Stomach (tissue), 9 donors: ENCODE results near the gene ARAP2. TPM values are rescaled to one million over a fixed set of nuclear protein-coding genes. Genes with fewer than 3 reads are reported as not detected.

Source experiments
- DNase-seq, 2 donors: peaks; one replicate each; pipeline versions ENCODE4 v3.0.0 to v3.0.0-alpha.2; 2013 to 2019
- H3K27ac ChIP-seq, 5 donors: fragments of 200-600 bp in 4 of 5; sonication (generic) in 4 of 5; one replicate each; pipeline ENCODE4 v1.5.1; 2013 to 2019; ENCODE audit warnings: mild to moderate bottlenecking in 1 of 5, moderate library complexity in 1 of 5
- H3K27me3 ChIP-seq, 3 donors: fragments of 200-600 bp; sonication (generic); one replicate each; pipeline ENCODE4 v1.5.1; 2017 to 2019; ENCODE audit warnings: mixed run types in 1 of 3
- H3K36me3 ChIP-seq, 4 donors: fragments of 200-600 bp; sonication (generic); 1 replicate in 3 of 4; 2 replicates in 1 of 4; pipeline ENCODE4 v1.5.1; 2016 to 2019
- H3K4me1 ChIP-seq, 4 donors: fragments of 200-600 bp; sonication (generic); one replicate each; pipeline ENCODE4 v1.5.1; 2016 to 2019
- H3K4me3 ChIP-seq, 4 donors: fragments of 200-600 bp; sonication (generic) in 3 of 4; one replicate each; pipeline ENCODE4 v1.5.1; 2016 to 2019; ENCODE audit warnings: mild to moderate bottlenecking in 1 of 4
- H3K9me3 ChIP-seq, 4 donors: fragments of 200-600 bp; sonication (generic); one replicate each; pipeline ENCODE4 v1.5.1; 2016 to 2019
- EP300 ChIP-seq: sonication (generic); formaldehyde crosslinking; IDR thresholded peaks from one replicate; pipeline ENCODE4 v1.6.1; 2017; ENCODE audit warnings: antibody characterized with exemption
- POLR2A ChIP-seq, 4 donors: fragments of 450-650 bp; IDR thresholded peaks; one replicate each; pipeline ENCODE4 v1.6.1; 2016; ENCODE audit warnings: antibody characterized with exemption in 4 of 4, control low read depth in 2 of 4, mild to moderate bottlenecking in 1 of 4, moderate library complexity in 1 of 4
- POLR2AphosphoS5 ChIP-seq, 3 donors: sonication (generic); formaldehyde crosslinking; IDR thresholded peaks; one replicate each; pipeline ENCODE4 v1.6.1; 2016; ENCODE audit warnings: antibody characterized with exemption in 3 of 3
- WGBS, 5 donors: extraction: QIAGEN DNeasy Blood & Tissue Kit in 3 of 5; methylation state at CpG; one replicate each; pipeline versions ENCODE4 v1.1.5 to v1.1.7; 2013 to 2018; 5-methylcytosine and 5-hydroxymethylcytosine counted together
- intact Hi-C: fragments of 100-400 bp; cut with DNase I; formaldehyde crosslinking; loops from one replicate; pipeline ENCODE4 v1.15.1; 2023; ENCODE audit warnings: low total_unique reads
- polyA plus RNA-seq, 3 donors: library from polyadenylated mRNA; stranded (reverse); fragments of 200-250 nt; gene quantifications; one replicate each; pipeline ENCODE4 v1.2.3, GENCODE V29; 2013
- total RNA-seq, 5 donors: library from RNA; depleted of rRNA; stranded (reverse); fragments of >200 nt; gene quantifications; one replicate each; pipeline versions ENCODE4 v1.1.0 to v1.2.3, GENCODE V29; 2014 to 2016
- TF ChIP-seq, protein P1 (sequence below), 7 experiments: fragments of 450-650 bp in 4 of 7; fragments of 200-600 bp in 3 of 7; sonication (generic) in 3 of 7; IDR thresholded peaks; one replicate each; pipeline ENCODE4 v1.5.1; 2016 to 2019; ENCODE audit warnings: antibody characterized with exemption in 7 of 7, control low read depth in 2 of 7, mild to moderate bottlenecking in 1 of 7
- donor health status: healthy with polysubstance abuse.
- donor health status: Bipolar disorder and iron deficiency.
- donor health status: healthy.

Gene ARAP2
- total and polyA plus RNA-seq, 8 donors: 2.2 to 69.4 (median 19.1) TPM

GRCh38 chr4:36277533-36277932 lies 33.2 kb upstream of the ARAP2 start:
- Histone ChIP-seq H3K36me3 (no peaks in the 10 kb centered on the region), H3K4me1 (no peaks in the 10 kb centered on the region), H3K27me3 (no peaks in the 10 kb centered on the region), H3K4me3 (no peak overlapping the region), H3K9me3 (no peaks in the 10 kb centered on the region), H3K27ac (no peak overlapping the region)
- intact Hi-C loops: no loop called here
- TF ChIP-seq EP300 (no peak), POLR2AphosphoS5 (IDR thresholded peaks at IDR 0.05) (no peak), POLR2A (IDR thresholded peaks at IDR 0.05) (no peak)
- TF ChIP-seq, protein P1, sequence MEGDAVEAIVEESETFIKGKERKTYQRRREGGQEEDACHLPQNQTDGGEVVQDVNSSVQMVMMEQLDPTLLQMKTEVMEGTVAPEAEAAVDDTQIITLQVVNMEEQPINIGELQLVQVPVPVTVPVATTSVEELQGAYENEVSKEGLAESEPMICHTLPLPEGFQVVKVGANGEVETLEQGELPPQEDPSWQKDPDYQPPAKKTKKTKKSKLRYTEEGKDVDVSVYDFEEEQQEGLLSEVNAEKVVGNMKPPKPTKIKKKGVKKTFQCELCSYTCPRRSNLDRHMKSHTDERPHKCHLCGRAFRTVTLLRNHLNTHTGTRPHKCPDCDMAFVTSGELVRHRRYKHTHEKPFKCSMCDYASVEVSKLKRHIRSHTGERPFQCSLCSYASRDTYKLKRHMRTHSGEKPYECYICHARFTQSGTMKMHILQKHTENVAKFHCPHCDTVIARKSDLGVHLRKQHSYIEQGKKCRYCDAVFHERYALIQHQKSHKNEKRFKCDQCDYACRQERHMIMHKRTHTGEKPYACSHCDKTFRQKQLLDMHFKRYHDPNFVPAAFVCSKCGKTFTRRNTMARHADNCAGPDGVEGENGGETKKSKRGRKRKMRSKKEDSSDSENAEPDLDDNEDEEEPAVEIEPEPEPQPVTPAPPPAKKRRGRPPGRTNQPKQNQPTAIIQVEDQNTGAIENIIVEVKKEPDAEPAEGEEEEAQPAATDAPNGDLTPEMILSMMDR (IDR thresholded peaks at IDR 0.05): no peak
- 69 to 79% (median 73%) methylated on average over 4 of the region's 4 CpGs for WGBS, 5 donors
- no peak for DNase-seq

DNA sequence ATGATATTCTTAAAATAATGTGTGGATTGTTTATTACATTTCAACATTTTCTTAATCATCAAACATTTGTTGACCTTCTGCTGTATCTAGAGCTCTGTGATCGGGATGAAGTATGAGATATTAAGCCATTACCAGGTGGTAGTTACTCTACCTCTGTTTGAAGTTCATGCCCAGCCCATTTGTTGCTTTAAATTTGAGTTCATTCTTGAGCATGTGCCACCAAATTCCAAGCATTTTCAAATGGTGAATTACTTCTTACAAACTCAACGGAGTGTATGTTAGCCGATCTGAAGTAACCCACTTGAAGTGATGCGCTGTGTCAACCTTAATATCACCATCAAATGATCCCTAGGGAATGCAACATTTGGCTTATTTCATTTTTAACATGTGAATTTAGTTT lies 29.8 kb upstream of the ARAP2 start:
- 73 to 82% (median 79%) methylated on average over 4 of the region's 4 CpGs for WGBS, 5 donors
- intact Hi-C loops: no loop called here
- Histone ChIP-seq H3K27ac (no peak overlapping the region), H3K4me3 (no peak overlapping the region), H3K27me3 (no peaks in the 10 kb centered on the region), H3K36me3 (no peaks in the 10 kb centered on the region), H3K4me1 (no peaks in the 10 kb centered on the region), H3K9me3 (no peaks in the 10 kb centered on the region)
- no peak for DNase-seq
- TF ChIP-seq EP300 (no peak), POLR2A (IDR thresholded peaks at IDR 0.05) (no peak), POLR2AphosphoS5 (IDR thresholded peaks at IDR 0.05) (no peak)
- TF ChIP-seq, protein P1 (IDR thresholded peaks at IDR 0.05): no peak

DNA sequence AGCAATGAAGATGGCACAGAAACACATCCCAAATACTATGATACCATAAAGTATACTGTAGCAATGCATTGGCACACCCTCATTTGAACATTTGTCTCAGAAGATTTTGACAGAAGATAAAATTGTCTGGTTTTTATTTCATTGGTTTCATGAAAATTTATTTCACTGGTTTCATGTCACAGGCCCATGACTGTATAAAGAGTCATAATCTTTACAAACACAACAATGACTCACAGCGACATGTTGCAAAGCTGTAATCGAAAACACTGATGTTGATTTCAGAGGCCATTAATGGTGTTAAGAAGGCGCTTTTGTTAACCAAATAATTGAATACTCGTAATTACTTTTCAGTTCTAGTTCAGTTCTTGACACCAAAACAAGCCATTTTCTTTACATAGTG lies 29.0 kb upstream of the ARAP2 start:
- 80 to 87% (median 84%) methylated on average over 4 of the region's 4 CpGs for WGBS, 5 donors
- H3K27ac ChIP-seq: no peak overlapping the region
- H3K27me3 ChIP-seq: no peaks in the 10 kb centered on the region
- TF ChIP-seq EP300 (no peak), POLR2A (IDR thresholded peaks at IDR 0.05) (no peak), POLR2AphosphoS5 (IDR thresholded peaks at IDR 0.05) (no peak)
- TF ChIP-seq, protein P1 (IDR thresholded peaks at IDR 0.05): no peak
- no peaks in the 10 kb centered on the region for H3K4me1 ChIP-seq
- H3K36me3 ChIP-seq: no peaks in the 10 kb centered on the region
- intact Hi-C loops: no loop called here
- DNase-seq: no peak
- H3K4me3 ChIP-seq: no peak overlapping the region
- no peaks in the 10 kb centered on the region for H3K9me3 ChIP-seq

GRCh38 chr4:36269533-36270173 lies 25.3 kb upstream of the ARAP2 start:
- DNase-seq: no peak
- H3K4me3 ChIP-seq: no peak overlapping the region
- TF ChIP-seq, protein P1 (IDR thresholded peaks at IDR 0.05): no peak
- no peak for TF ChIP-seq POLR2A (IDR thresholded peaks at IDR 0.05)
- no peak for TF ChIP-seq POLR2AphosphoS5 (IDR thresholded peaks at IDR 0.05)
- no peak for TF ChIP-seq EP300
- H3K4me1 ChIP-seq: no peaks in the 10 kb centered on the region
- H3K36me3 ChIP-seq: no peaks in the 10 kb centered on the region
- intact Hi-C loops: no loop called here
- no peak overlapping the region for H3K27ac ChIP-seq
- WGBS, 5 donors: 70 to 84% (median 81%) methylated on average over 5 of the region's 5 CpGs
- H3K27me3 ChIP-seq: no peaks in the 10 kb centered on the region
- H3K9me3 ChIP-seq: no peaks in the 10 kb centered on the region
